GM12878 (cell line): ENCODE data around the gene LIX1.

Experiments used
- BHLHE40 ChIP-seq, 2 experiments: fragments of 450-650 bp in 1 of 2; IDR thresholded peaks; 2 replicates each; pipeline ENCODE4 v1.6.1; 2011 to 2017; ENCODE audit warnings: low read depth in 2 of 2, borderline replicate concordance in 1 of 2, improper control_type of control experiment in 1 of 2, low read length in 1 of 2, mild to moderate bottlenecking in 1 of 2
- DPF2 ChIP-seq: fragments of 450-650 bp; IDR thresholded peaks from 2 replicates; pipeline ENCODE4 v1.6.1; 2017; ENCODE audit warnings: mild to moderate bottlenecking
- ESRRA ChIP-seq: IDR thresholded peaks from 2 replicates; pipeline ENCODE4 v1.6.1; 2012; ENCODE audit warnings: mild to moderate bottlenecking, low read length, improper control_type of control experiment
- EZH2 ChIP-seq: IDR thresholded peaks from 2 replicates; pipeline ENCODE4 v1.6.1; 2012; ENCODE audit warnings: low read depth, mild to moderate bottlenecking, control low read depth, inconsistent platforms, low read length, borderline replicate concordance; ENCODE audit not compliant: control insufficient read depth
- FOXK2 ChIP-seq: fragments of 450-650 bp; IDR thresholded peaks from 2 replicates; pipeline ENCODE4 v1.6.1; 2017; ENCODE audit warnings: mild to moderate bottlenecking, moderate library complexity
- IRF4 ChIP-seq: IDR thresholded peaks from 2 replicates; pipeline ENCODE4 v1.6.1; 2011; ENCODE audit warnings: low read depth, low read length
- KAT2A ChIP-seq: conservative IDR thresholded peaks from 2 replicates; pipeline ENCODE4 v1.6.1; 2011; ENCODE audit warnings: low read depth, low read length; ENCODE audit not compliant: control insufficient read depth
- POLR2A ChIP-seq: IDR thresholded peaks from 2 replicates; pipeline ENCODE4 v1.6.1; 2011; ENCODE audit warnings: low read depth, mild to moderate bottlenecking, low read length
- RAD21 ChIP-seq: IDR thresholded peaks from 2 replicates; pipeline ENCODE4 v1.6.1; 2011; ENCODE audit warnings: mild to moderate bottlenecking, low read depth, low read length, moderate library complexity; ENCODE audit not compliant: insufficient read depth
- RCOR1 ChIP-seq: conservative IDR thresholded peaks from 2 replicates; pipeline ENCODE4 v1.6.1; 2012; ENCODE audit warnings: low read depth, low read length, improper control_type of control experiment
- REST ChIP-seq: IDR thresholded peaks from 2 replicates; pipeline ENCODE4 v1.6.1; 2012; ENCODE audit warnings: mild to moderate bottlenecking, low read depth, low read length
- SPI1 ChIP-seq: IDR thresholded peaks from 2 replicates; pipeline ENCODE4 v1.6.1; 2011; ENCODE audit warnings: low read depth, mild to moderate bottlenecking, low read length, moderate library complexity, borderline replicate concordance; ENCODE audit not compliant: insufficient read depth
- SUZ12 ChIP-seq: fragments of 200-600 bp; sonication (generic); IDR thresholded peaks from one replicate; pipeline ENCODE4 v1.6.1; 2018; ENCODE audit warnings: antibody characterized with exemption, mild to moderate bottlenecking; ENCODE audit not compliant: unreplicated experiment
- TF ChIP-seq, protein P1 (sequence below), 3 experiments: IDR thresholded peaks in 2 of 3; conservative IDR thresholded peaks in 1 of 3; 2 replicates each; pipeline ENCODE4 v1.5.1; 2011; ENCODE audit warnings: low read depth in 3 of 3, low read length in 3 of 3, mild to moderate bottlenecking in 3 of 3, control low read depth in 2 of 3, moderate library complexity in 2 of 3, inconsistent platforms in 1 of 3, mixed read lengths in 1 of 3; ENCODE audit not compliant: control insufficient read depth in 2 of 3, insufficient read depth in 1 of 3; ENCODE audit errors: extremely low read depth in 1 of 3

DNA sequence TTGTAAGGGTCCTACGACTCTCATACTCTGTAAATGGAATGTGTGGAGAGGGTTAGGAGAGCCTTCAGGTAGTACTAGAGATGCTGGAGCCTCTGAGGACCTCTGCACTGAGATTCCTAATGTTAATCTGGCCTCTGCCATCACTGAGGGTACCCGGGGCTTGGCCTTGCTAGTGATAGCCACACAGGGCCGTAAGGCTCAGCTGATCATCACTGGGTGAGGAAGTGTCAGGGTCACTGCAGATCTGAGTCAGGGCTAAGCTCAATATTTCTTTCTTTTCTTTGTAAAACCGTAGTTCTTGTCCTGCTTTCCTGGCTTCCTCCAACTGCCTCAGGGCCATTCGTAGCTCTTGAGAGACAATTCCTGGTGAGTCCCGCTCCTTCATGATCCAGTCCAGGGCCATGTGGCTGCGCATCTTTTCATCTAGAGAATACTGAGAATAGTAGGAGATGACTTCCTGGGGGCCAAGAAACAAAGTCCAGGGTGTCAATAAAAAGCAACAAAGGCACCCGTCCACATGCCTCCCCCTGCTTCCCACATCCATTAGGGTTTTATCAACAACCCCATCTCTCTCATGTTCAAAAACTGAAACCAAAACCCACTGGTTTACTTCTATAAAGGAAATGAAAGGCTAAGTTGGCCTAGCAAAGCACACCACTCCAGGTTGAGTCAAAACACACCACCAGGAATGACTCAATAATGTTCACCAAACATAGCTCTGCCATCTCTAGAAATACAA lies 47.7 kb downstream of the LIX1 start:
- TF ChIP-seq FOXK2, result no peak
- TF ChIP-seq IRF4, result peak; percentile 100
- TF ChIP-seq ESRRA, result no peak
- no peak for TF ChIP-seq SPI1
- peak; percentile 63 to 65; a peak in 3 of 4 replicates for TF ChIP-seq BHLHE40 (IDR thresholded peaks at IDR 0.05; ENCODE audit: borderline replicate concordance in 1 of 2, low read depth in 2 of 2, low read length in 1 of 2)
- TF ChIP-seq, protein P1, sequence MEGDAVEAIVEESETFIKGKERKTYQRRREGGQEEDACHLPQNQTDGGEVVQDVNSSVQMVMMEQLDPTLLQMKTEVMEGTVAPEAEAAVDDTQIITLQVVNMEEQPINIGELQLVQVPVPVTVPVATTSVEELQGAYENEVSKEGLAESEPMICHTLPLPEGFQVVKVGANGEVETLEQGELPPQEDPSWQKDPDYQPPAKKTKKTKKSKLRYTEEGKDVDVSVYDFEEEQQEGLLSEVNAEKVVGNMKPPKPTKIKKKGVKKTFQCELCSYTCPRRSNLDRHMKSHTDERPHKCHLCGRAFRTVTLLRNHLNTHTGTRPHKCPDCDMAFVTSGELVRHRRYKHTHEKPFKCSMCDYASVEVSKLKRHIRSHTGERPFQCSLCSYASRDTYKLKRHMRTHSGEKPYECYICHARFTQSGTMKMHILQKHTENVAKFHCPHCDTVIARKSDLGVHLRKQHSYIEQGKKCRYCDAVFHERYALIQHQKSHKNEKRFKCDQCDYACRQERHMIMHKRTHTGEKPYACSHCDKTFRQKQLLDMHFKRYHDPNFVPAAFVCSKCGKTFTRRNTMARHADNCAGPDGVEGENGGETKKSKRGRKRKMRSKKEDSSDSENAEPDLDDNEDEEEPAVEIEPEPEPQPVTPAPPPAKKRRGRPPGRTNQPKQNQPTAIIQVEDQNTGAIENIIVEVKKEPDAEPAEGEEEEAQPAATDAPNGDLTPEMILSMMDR (IDR thresholded peaks at IDR 0.05 in 2 of 3, conservative IDR thresholded peaks at IDR 0.05 in 1 of 3; ENCODE audit: control insufficient read depth in 2 of 3, extremely low read depth in 1 of 3, insufficient read depth in 1 of 3, low read depth in 3 of 3, low read length in 3 of 3), result no peak
- peak; percentile 99 for TF ChIP-seq DPF2
- TF ChIP-seq EZH2, result peak; percentile 75; the same call in 1 of the 2 replicates
- TF ChIP-seq RCOR1, result no peak
- TF ChIP-seq REST, result no peak
- TF ChIP-seq POLR2A, result no peak
- no peak for TF ChIP-seq SUZ12
- no peak for TF ChIP-seq KAT2A
- TF ChIP-seq RAD21, result no peak; the same call in 1 of the 2 replicates
